HCT116 (cell line): ENCODE results near the gene S100A2. TPM values are rescaled to one million over a fixed set of nuclear protein-coding genes. Genes with fewer than 3 reads are reported as not detected.

Experiments used
- ATAC-seq: fragments of 200-7000 bp; cut with Tn5 transposase; 2 replicates; pipeline ENCODE4 v1.9.1; 2020; ENCODE audit warnings: mild to moderate bottlenecking, moderate library complexity
- BruUV-seq: library from RNA; stranded (reverse); fragments of 400-500 nt; replicated peaks from 2 replicates; lab custom pipeline; 2021; lab: Mats Ljungman, UMichigan
- CTCF ChIA-PET: fragments of 300-600 bp; sonication (Branson Sonifier 250); formaldehyde crosslinking; loops from one replicate; lab custom pipeline; 2021; ENCODE audit warnings: antibody characterized with exemption; lab: Charles Lee
- POLR2A ChIA-PET: fragments of 300-600, 350-600 bp; sonication (Branson Sonifier 250); formaldehyde crosslinking; loops from one replicate; lab custom pipeline; 2021; ENCODE audit warnings: antibody characterized with exemption; lab: Charles Lee
- RAD21 ChIA-PET, 2 experiments: fragments of 300-600 bp; sonication (Branson Sonifier 250); formaldehyde crosslinking; loops; one replicate each; lab custom pipeline; 2023; ENCODE audit warnings: low total read pairs in 2 of 2; ENCODE audit not compliant: uncharacterized antibody in 2 of 2, unreplicated experiment in 2 of 2, low non-redundant PET in 1 of 2; lab: Charles Lee
- DNase-seq: peaks from one replicate; pipeline ENCODE4 v3.0.0-alpha.2; 2010; ENCODE audit warnings: low read depth, low spot score
- H2AFZ ChIP-seq: fragments of 200-600 bp; shearing (Covaris generic), sonication (generic); 2 replicates; pipeline ENCODE4 v1.6.1; 2017; ENCODE audit warnings: low read depth, mixed run types, mixed read lengths, antibody characterized with exemption, low read length; ENCODE audit not compliant: poor library complexity, severe bottlenecking
- H3K27ac ChIP-seq: 2 replicates; pipeline ENCODE4 v1.5.1; 2012; ENCODE audit warnings: low read depth, low read length
- H3K27me3 ChIP-seq: fragments of 200-600 bp; sonication (generic); 2 replicates; pipeline ENCODE4 v1.6.1; 2016; ENCODE audit warnings: mixed run types, low read length, mixed read lengths; ENCODE audit not compliant: insufficient read depth
- H3K36me3 ChIP-seq, 2 experiments: fragments of 200-500 bp in 1 of 2; fragments of 200-600 bp in 1 of 2; sonication (Bioruptor generic) in 1 of 2; sonication (generic) in 1 of 2; 2 replicates each; pipeline versions ENCODE4 v1.5.1 to v1.6.1; 2014 to 2016; ENCODE audit warnings: low read length in 2 of 2, inconsistent platforms in 1 of 2, mixed read lengths in 1 of 2, mixed run types in 1 of 2; ENCODE audit not compliant: insufficient read depth in 2 of 2, control insufficient read depth in 1 of 2
- H3K4me1 ChIP-seq, 2 experiments: fragments of 200-600 bp in 1 of 2; sonication (generic) in 1 of 2; 2 replicates each; pipeline versions ENCODE4 v1.5.1 to v1.6.1; 2012 to 2017; ENCODE audit warnings: low read length in 2 of 2, inconsistent platforms in 1 of 2, mild to moderate bottlenecking in 1 of 2, mixed read lengths in 1 of 2, mixed run types in 1 of 2, moderate library complexity in 1 of 2; ENCODE audit not compliant: insufficient read depth in 2 of 2, control insufficient read depth in 1 of 2
- H3K4me2 ChIP-seq: fragments of 200-600 bp; sonication (generic); 2 replicates; pipeline ENCODE4 v1.6.1; 2017; ENCODE audit warnings: mixed run types, low read length, mixed read lengths
- H3K4me3 ChIP-seq, 2 experiments: fragments of 200-600 bp in 1 of 2; sonication (generic) in 1 of 2; replicated peaks in 1 of 2; 2 replicates each; pipeline ENCODE4 v1.5.1; 2011 to 2016; ENCODE audit warnings: low read length in 2 of 2, control low read depth in 1 of 2, low read depth in 1 of 2, mild to moderate bottlenecking in 1 of 2, mixed read lengths in 1 of 2, mixed run types in 1 of 2
- H3K79me2 ChIP-seq: fragments of 200-600 bp; sonication (generic); 2 replicates; pipeline ENCODE4 v1.6.1; 2017; ENCODE audit warnings: mild to moderate bottlenecking, mixed run types, low read length, moderate library complexity, mixed read lengths; ENCODE audit not compliant: insufficient read depth
- H3K9ac ChIP-seq: fragments of 200-600 bp; sonication (generic); 2 replicates; pipeline ENCODE4 v1.6.1; 2016; ENCODE audit warnings: low read length, mixed read lengths
- H3K9me2 ChIP-seq: fragments of 200-600 bp; sonication (generic), shearing (Covaris generic); 2 replicates; pipeline ENCODE4 v1.6.1; 2017; ENCODE audit warnings: mixed run types, mild to moderate bottlenecking, moderate library complexity; ENCODE audit not compliant: insufficient read depth
- H3K9me3 ChIP-seq, 2 experiments: fragments of 200-500 bp in 1 of 2; fragments of 200-600 bp in 1 of 2; sonication (Bioruptor generic) in 1 of 2; sonication (generic) in 1 of 2; 2 replicates each; pipeline ENCODE4 v1.6.1; 2014 to 2017; ENCODE audit warnings: low read length in 2 of 2, mixed read lengths in 2 of 2, inconsistent platforms in 1 of 2, low read depth in 1 of 2, mild to moderate bottlenecking in 1 of 2, mixed run types in 1 of 2, moderate library complexity in 1 of 2; ENCODE audit not compliant: control insufficient read depth in 1 of 2, insufficient read depth in 1 of 2
- H4K20me1 ChIP-seq: fragments of 200-600 bp; sonication (generic), shearing (Covaris generic); 2 replicates; pipeline ENCODE4 v1.6.1; 2017; ENCODE audit warnings: mixed run types, mild to moderate bottlenecking, moderate library complexity; ENCODE audit not compliant: insufficient read depth
- CBX3 ChIP-seq: IDR thresholded peaks from 2 replicates; pipeline ENCODE4 v1.6.1; 2012; ENCODE audit warnings: low read depth
- EGR1 ChIP-seq: IDR thresholded peaks from 2 replicates; pipeline ENCODE4 v1.6.1; 2012; ENCODE audit warnings: low read depth
- ELF1 ChIP-seq: IDR thresholded peaks from 2 replicates; pipeline ENCODE4 v1.6.1; 2012; ENCODE audit warnings: low read depth, borderline replicate concordance
- EZH2 ChIP-seq: fragments of 200-600 bp; sonication (generic); IDR thresholded peaks from 2 replicates; pipeline ENCODE4 v1.6.1; 2017; ENCODE audit warnings: antibody characterized with exemption, mixed run types
- EZH2phosphoT487 ChIP-seq: fragments of 200-600 bp; IDR thresholded peaks from 2 replicates; pipeline ENCODE4 v1.6.1; 2018; ENCODE audit warnings: antibody characterized with exemption, borderline replicate concordance
- FOSL1 ChIP-seq: IDR thresholded peaks from 2 replicates; pipeline ENCODE4 v1.6.1; 2012; ENCODE audit warnings: low read depth
- JUND ChIP-seq: IDR thresholded peaks from 2 replicates; pipeline ENCODE4 v1.6.1; 2012
- RAD21 ChIP-seq: IDR thresholded peaks from 2 replicates; pipeline ENCODE4 v1.6.1; 2012; ENCODE audit warnings: low read depth, mild to moderate bottlenecking
- SIN3A ChIP-seq: IDR thresholded peaks from 2 replicates; pipeline ENCODE4 v1.6.1; 2012; ENCODE audit warnings: low read depth
- SRF ChIP-seq: IDR thresholded peaks from 2 replicates; pipeline ENCODE4 v1.6.1; 2012; ENCODE audit warnings: low read depth
- TCF7L2 ChIP-seq: IDR thresholded peaks from 2 replicates; pipeline ENCODE4 v1.7.0; 2011; ENCODE audit warnings: borderline replicate concordance, inconsistent platforms; ENCODE audit not compliant: insufficient read depth, insufficient read length; ENCODE audit errors: extremely low read depth
- YY1 ChIP-seq: IDR thresholded peaks from 2 replicates; pipeline ENCODE4 v1.6.1; 2011; ENCODE audit warnings: low read length, low read depth, moderate library complexity, mild to moderate bottlenecking; ENCODE audit not compliant: insufficient replicate concordance; ENCODE audit errors: extremely low read depth
- ZFX ChIP-seq: fragments of 450-650 bp; IDR thresholded peaks from 2 replicates; pipeline ENCODE4 v1.6.1; 2017
- ZNF274 ChIP-seq: fragments of 200-500 bp; sonication (Bioruptor generic); IDR thresholded peaks from 2 replicates; pipeline ENCODE4 v1.6.1; 2014; ENCODE audit warnings: mild to moderate bottlenecking, low read depth, low read length, inconsistent platforms
- intact Hi-C: fragments of 100-400 bp; cut with micrococcal nuclease; formaldehyde crosslinking; loops from 2 replicates; pipeline ENCODE4 v1.10.0; 2022
- total RNA-seq: library from RNA; stranded (reverse); gene quantifications from one replicate; pipeline ENCODE4 v1.2.1, GENCODE V29; 2021; ENCODE audit not compliant: unreplicated experiment
- TF ChIP-seq, protein P1 (sequence below): IDR thresholded peaks from 2 replicates; pipeline ENCODE4 v1.6.1; 2012
- TF ChIP-seq, protein P2 (sequence below): IDR thresholded peaks from 2 replicates; pipeline ENCODE4 v1.6.1; 2012
- TF ChIP-seq, protein P3 (sequence below): IDR thresholded peaks from 2 replicates; pipeline ENCODE4 v1.6.1; 2011; ENCODE audit warnings: mild to moderate bottlenecking, low read length, moderate library complexity; ENCODE audit not compliant: insufficient replicate concordance; ENCODE audit errors: extremely low read depth
- TF ChIP-seq, protein P4 (sequence below), 3 experiments: fragments of 200-600 bp in 1 of 3; sonication (generic) in 1 of 3; IDR thresholded peaks in 2 of 3; conservative IDR thresholded peaks in 1 of 3; 2 replicates each; pipeline ENCODE4 v1.5.1; 2012 to 2017; ENCODE audit warnings: low read depth in 2 of 3, low read length in 2 of 3, antibody characterized with exemption in 1 of 3, borderline replicate concordance in 1 of 3, control low read depth in 1 of 3, mild to moderate bottlenecking in 1 of 3, mixed read lengths in 1 of 3, mixed run types in 1 of 3, moderate library complexity in 1 of 3; ENCODE audit not compliant: insufficient read depth in 1 of 3

S100A2 gene
- total RNA-seq, 1 experiment from 2014 or later: 24.8 TPM

DNA sequence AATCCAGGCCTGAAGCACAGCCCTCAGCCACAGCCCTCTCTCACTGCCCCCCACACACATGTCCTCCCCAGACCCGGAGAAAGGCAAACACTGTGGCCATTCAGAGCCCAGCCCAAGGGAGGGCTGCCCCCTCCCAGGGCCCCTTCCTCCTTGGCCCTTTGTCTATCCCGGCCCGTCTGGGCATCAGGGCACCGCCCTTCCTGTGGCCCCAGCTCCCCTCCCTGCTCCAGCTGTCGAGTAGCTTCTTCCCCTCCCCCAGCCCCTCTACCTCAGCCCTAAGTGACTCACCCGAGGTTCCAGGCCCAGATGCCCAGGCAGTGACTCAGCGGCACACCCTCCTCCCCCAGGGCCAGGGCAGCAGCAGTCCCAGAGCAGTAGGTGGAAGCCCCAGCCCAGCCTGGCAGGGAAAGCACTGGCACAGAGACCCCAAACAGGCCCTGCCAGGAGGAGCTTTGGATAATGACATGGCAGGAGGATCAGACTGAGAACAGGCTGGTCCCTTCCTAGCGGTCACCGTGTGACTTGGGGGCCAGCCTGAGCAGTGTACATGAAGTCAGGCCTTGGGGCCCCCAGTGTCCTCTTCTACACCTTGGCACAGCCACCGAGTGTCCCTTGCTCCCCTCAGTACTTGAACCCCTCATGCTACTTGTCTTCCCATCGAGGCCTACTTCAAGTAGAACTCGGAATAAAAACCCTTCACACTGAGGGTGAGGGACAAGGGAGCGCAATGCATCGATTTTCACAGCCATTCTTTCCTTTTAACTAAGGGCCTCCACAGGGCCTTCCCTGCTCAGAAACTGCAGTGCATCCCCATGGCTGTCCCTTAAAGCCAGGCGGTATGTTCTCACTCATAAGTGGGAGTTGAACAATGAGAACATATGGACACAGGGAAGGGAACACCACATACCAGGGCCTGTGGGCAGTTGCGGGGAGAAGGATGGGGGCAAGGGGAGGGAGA, 1.0 kb upstream of the S100A2 start:
- Histone ChIP-seq H3K27ac (peak overlapping the region; percentile 100), H3K4me2 (peak overlapping the region; percentile 77), H3K9ac (peak overlapping the region; percentile 80), H3K9me2 (no peaks in the 10 kb centered on the region), H2AFZ (no peak overlapping the region), H3K9me3 (no peaks in the 10 kb centered on the region), H3K79me2 (no peaks in the 10 kb centered on the region), H3K4me1 (peaks cover 62 to 81% of the 10 kb centered on the region in 2 experiments), H3K4me3 (peak overlapping the region; percentile 23 to 41), H4K20me1 (no peaks in the 10 kb centered on the region), H3K27me3 (no peaks in the 10 kb centered on the region), H3K36me3 (no peaks in the 10 kb centered on the region)
- DNase-seq (peak; percentile 96), ATAC-seq (peak; percentile 79)
- ChIA-PET CTCF (interaction anchor here (0.7 to 1.9 kb wide), 9 partner anchors 27 to 213 kb away, joined by 3 to 12 read pairs (median 5); partner anchors contain the start of genes S100A13, S100A5 and S100A6), RAD21 (interaction anchor here (0.9 to 1.7 kb wide), 7 partner anchors 21 to 56 kb away, joined by 3 to 7 read pairs (median 4); partner anchors contain the start of genes S100A6 (in 2 of the 2) and S100A4 (in 1 of the 2)), POLR2A (interaction anchor here (0.5 to 4.6 kb wide), 28 partner anchors 9 to 461 kb away, joined by 3 to 114 read pairs (median 4); partner anchors contain the start of genes CHTOP, S100A13, S100A14 and S100A16)
- TSS peak; percentile 93 for BruUV-seq
- intact Hi-C loops: loop anchor here (1.0 kb wide), 2 partner anchors 17 to 30 kb away; partner anchors contain the start of gene S100A3
- TF ChIP-seq EZH2 (no peak), CBX3 (no peak), SRF (no peak), FOSL1 (no peak), SIN3A (no peak), TCF7L2 (peak; percentile 95), ZFX (peak; percentile 65; the same call in 1 of the 2 replicates), ZNF274 (no peak), JUND (no peak), RAD21 (no peak), EZH2phosphoT487 (no peak), ELF1 (no peak), YY1 (peak; percentile 81), EGR1 (no peak)
- TF ChIP-seq, protein P1, sequence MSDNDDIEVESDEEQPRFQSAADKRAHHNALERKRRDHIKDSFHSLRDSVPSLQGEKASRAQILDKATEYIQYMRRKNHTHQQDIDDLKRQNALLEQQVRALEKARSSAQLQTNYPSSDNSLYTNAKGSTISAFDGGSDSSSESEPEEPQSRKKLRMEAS: no peak
- TF ChIP-seq, protein P2, sequence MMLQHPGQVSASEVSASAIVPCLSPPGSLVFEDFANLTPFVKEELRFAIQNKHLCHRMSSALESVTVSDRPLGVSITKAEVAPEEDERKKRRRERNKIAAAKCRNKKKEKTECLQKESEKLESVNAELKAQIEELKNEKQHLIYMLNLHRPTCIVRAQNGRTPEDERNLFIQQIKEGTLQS: no peak
- TF ChIP-seq, protein P3, sequence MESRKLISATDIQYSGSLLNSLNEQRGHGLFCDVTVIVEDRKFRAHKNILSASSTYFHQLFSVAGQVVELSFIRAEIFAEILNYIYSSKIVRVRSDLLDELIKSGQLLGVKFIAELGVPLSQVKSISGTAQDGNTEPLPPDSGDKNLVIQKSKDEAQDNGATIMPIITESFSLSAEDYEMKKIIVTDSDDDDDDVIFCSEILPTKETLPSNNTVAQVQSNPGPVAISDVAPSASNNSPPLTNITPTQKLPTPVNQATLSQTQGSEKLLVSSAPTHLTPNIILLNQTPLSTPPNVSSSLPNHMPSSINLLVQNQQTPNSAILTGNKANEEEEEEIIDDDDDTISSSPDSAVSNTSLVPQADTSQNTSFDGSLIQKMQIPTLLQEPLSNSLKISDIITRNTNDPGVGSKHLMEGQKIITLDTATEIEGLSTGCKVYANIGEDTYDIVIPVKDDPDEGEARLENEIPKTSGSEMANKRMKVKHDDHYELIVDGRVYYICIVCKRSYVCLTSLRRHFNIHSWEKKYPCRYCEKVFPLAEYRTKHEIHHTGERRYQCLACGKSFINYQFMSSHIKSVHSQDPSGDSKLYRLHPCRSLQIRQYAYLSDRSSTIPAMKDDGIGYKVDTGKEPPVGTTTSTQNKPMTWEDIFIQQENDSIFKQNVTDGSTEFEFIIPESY: peak; percentile 83
- TF ChIP-seq, protein P4, sequence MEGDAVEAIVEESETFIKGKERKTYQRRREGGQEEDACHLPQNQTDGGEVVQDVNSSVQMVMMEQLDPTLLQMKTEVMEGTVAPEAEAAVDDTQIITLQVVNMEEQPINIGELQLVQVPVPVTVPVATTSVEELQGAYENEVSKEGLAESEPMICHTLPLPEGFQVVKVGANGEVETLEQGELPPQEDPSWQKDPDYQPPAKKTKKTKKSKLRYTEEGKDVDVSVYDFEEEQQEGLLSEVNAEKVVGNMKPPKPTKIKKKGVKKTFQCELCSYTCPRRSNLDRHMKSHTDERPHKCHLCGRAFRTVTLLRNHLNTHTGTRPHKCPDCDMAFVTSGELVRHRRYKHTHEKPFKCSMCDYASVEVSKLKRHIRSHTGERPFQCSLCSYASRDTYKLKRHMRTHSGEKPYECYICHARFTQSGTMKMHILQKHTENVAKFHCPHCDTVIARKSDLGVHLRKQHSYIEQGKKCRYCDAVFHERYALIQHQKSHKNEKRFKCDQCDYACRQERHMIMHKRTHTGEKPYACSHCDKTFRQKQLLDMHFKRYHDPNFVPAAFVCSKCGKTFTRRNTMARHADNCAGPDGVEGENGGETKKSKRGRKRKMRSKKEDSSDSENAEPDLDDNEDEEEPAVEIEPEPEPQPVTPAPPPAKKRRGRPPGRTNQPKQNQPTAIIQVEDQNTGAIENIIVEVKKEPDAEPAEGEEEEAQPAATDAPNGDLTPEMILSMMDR (IDR thresholded peaks at IDR 0.05 in 2 of 3, conservative IDR thresholded peaks at IDR 0.05 in 1 of 3; ENCODE audit: borderline replicate concordance in 1 of 3, insufficient read depth in 1 of 3, low read depth in 2 of 3, low read length in 2 of 3): no peak
